IMR-90 (cell line): Measurements from ENCODE around the gene C1QTNF12. TPM values are rescaled to one million over a fixed set of nuclear protein-coding genes. Genes with fewer than 3 reads are reported as not detected.

Experiments
- ATAC-seq: fragments of 200-7000 bp; cut with Tn5 transposase; 2 replicates; pipeline ENCODE4 v1.9.1; 2020; ENCODE audit warnings: low read depth, mild to moderate bottlenecking, moderate library complexity
- BruUV-seq: library from RNA; stranded (reverse); fragments of 400-500 nt; replicated peaks from 2 replicates; lab custom pipeline; 2021; lab: Mats Ljungman, UMichigan
- CTCF ChIA-PET: fragments of 300-600 bp; formaldehyde crosslinking; extraction: SDS; loops from one replicate; lab custom pipeline; 2021; ENCODE audit warnings: antibody characterized with exemption; lab: Yijun Ruan, JAX
- POLR2A ChIA-PET: fragments of 300-600 bp; sonication (Branson Sonifier 250); formaldehyde crosslinking; loops from one replicate; lab custom pipeline; 2022; ENCODE audit warnings: antibody characterized with exemption; ENCODE audit not compliant: unreplicated experiment; lab: Charles Lee
- DNase-seq: peaks from one replicate; pipeline ENCODE4 v3.0.0; 2013
- H2AFZ ChIP-seq: replicated peaks from 2 replicates; pipeline ENCODE3; 2013; ENCODE audit warnings: low read length, mild to moderate bottlenecking; ENCODE audit not compliant: poor library complexity
- H2AK5ac ChIP-seq: 2 replicates; pipeline ENCODE4 v1.6.1; 2013; ENCODE audit warnings: low read depth, low read length, inconsistent platforms
- H2AK9ac ChIP-seq: replicated peaks from 2 replicates; pipeline ENCODE3; 2013; ENCODE audit warnings: mild to moderate bottlenecking, low read depth, low read length, moderate library complexity; ENCODE audit not compliant: poor library complexity
- H2BK120ac ChIP-seq: 2 replicates; pipeline ENCODE4 v1.6.1; 2013; ENCODE audit warnings: low read depth, low read length, inconsistent platforms
- H2BK15ac ChIP-seq: 3 replicates; pipeline ENCODE4 v1.6.1; 2013; ENCODE audit warnings: low read depth, low read length, inconsistent platforms
- H2BK20ac ChIP-seq: 2 replicates; pipeline ENCODE4 v1.6.1; 2013; ENCODE audit warnings: low read depth, mild to moderate bottlenecking, inconsistent platforms, low read length, moderate library complexity
- H2BK5ac ChIP-seq: 2 replicates; pipeline ENCODE4 v1.6.1; 2013; ENCODE audit warnings: mild to moderate bottlenecking, low read depth, low read length, inconsistent platforms; ENCODE audit not compliant: poor library complexity, severe bottlenecking
- H3K14ac ChIP-seq: replicated peaks from 2 replicates; pipeline ENCODE4 v1.6.1; 2013; ENCODE audit warnings: low read depth, low read length, inconsistent platforms
- H3K18ac ChIP-seq: 2 replicates; pipeline ENCODE4 v1.6.1; 2013; ENCODE audit warnings: low read depth, low read length, control low read depth
- H3K23ac ChIP-seq: 2 replicates; pipeline ENCODE4 v1.6.1; 2013; ENCODE audit warnings: low read depth, low read length, inconsistent platforms
- H3K27ac ChIP-seq: 2 replicates; pipeline ENCODE4 v1.5.1; 2013; ENCODE audit warnings: mild to moderate bottlenecking, control low read depth, low read length; ENCODE audit not compliant: insufficient read depth
- H3K27me3 ChIP-seq: 2 replicates; pipeline ENCODE4 v1.6.1; 2013; ENCODE audit warnings: low read length; ENCODE audit not compliant: control insufficient read depth, insufficient read depth
- H3K36me3 ChIP-seq: 2 replicates; pipeline ENCODE4 v1.6.1; 2013; ENCODE audit warnings: low read length, mixed read lengths; ENCODE audit not compliant: control insufficient read depth, insufficient read depth
- H3K4ac ChIP-seq: 2 replicates; pipeline ENCODE4 v1.6.1; 2013; ENCODE audit warnings: low read depth, low read length, inconsistent platforms
- H3K4me1 ChIP-seq: 2 replicates; pipeline ENCODE4 v1.6.1; 2013; ENCODE audit warnings: low read length, mixed read lengths; ENCODE audit not compliant: control insufficient read depth, insufficient read depth
- H3K4me2 ChIP-seq: 2 replicates; pipeline ENCODE4 v1.6.1; 2013; ENCODE audit warnings: low read depth, mild to moderate bottlenecking, control low read depth, low read length, moderate library complexity
- H3K4me3 ChIP-seq: 2 replicates; pipeline ENCODE4 v1.5.1; 2013; ENCODE audit warnings: low read depth, mild to moderate bottlenecking, control low read depth, low read length, moderate library complexity; ENCODE audit not compliant: insufficient read depth
- H3K56ac ChIP-seq: 2 replicates; pipeline ENCODE4 v1.6.1; 2013; ENCODE audit warnings: low read length, inconsistent platforms; ENCODE audit not compliant: insufficient read depth; ENCODE audit errors: extremely low read depth
- H3K79me1 ChIP-seq, 2 experiments: 2 replicates each; pipeline ENCODE4 v1.6.1; 2013; ENCODE audit warnings: low read length in 2 of 2, inconsistent platforms in 1 of 2, low read depth in 1 of 2
- H3K9ac ChIP-seq: 2 replicates; pipeline ENCODE4 v1.6.1; 2013; ENCODE audit warnings: low read depth, low read length, control low read depth
- H3K9me1 ChIP-seq: 2 replicates; pipeline ENCODE4 v1.6.1; 2013; ENCODE audit warnings: low read length, inconsistent platforms; ENCODE audit not compliant: insufficient read depth
- H3K9me3 ChIP-seq: 2 replicates; pipeline ENCODE4 v1.6.1; 2013; ENCODE audit warnings: low read length; ENCODE audit not compliant: control insufficient read depth, insufficient read depth
- H4K20me1 ChIP-seq: 2 replicates; pipeline ENCODE4 v1.6.1; 2013; ENCODE audit warnings: low read length, inconsistent platforms; ENCODE audit not compliant: insufficient read depth
- H4K5ac ChIP-seq: 2 replicates; pipeline ENCODE4 v1.6.1; 2013; ENCODE audit warnings: mild to moderate bottlenecking, low read depth, low read length, control low read depth
- H4K8ac ChIP-seq, 2 experiments: 2 replicates each; pipeline ENCODE4 v1.6.1; 2013; ENCODE audit warnings: low read depth in 2 of 2, low read length in 2 of 2, control low read depth in 1 of 2, inconsistent platforms in 1 of 2
- H4K91ac ChIP-seq: 2 replicates; pipeline ENCODE4 v1.6.1; 2013; ENCODE audit warnings: low read depth, low read length, inconsistent platforms; ENCODE audit not compliant: insufficient read depth
- CHD1 ChIP-seq: IDR thresholded peaks from 2 replicates; pipeline ENCODE4 v1.6.1; 2012; ENCODE audit warnings: low read depth, low read length, improper control_type of control experiment
- CTCF ChIP-seq: conservative IDR thresholded peaks from 2 replicates; pipeline ENCODE4 v1.5.1; 2012; ENCODE audit warnings: mild to moderate bottlenecking, low read depth, low read length, improper control_type of control experiment
- FOS ChIP-seq: fragments of 150-350 bp; IDR thresholded peaks from 2 replicates; pipeline ENCODE4 v1.6.1; 2016; ENCODE audit warnings: low read depth, low read length
- RCOR1 ChIP-seq: IDR thresholded peaks from 2 replicates; pipeline ENCODE4 v1.6.1; 2012; ENCODE audit warnings: mild to moderate bottlenecking, low read length, improper control_type of control experiment; ENCODE audit not compliant: insufficient replicate concordance
- RFX5 ChIP-seq: IDR thresholded peaks from 2 replicates; pipeline ENCODE4 v1.8.0; 2012; ENCODE audit warnings: low read depth, mild to moderate bottlenecking, low read length, moderate library complexity
- WGBS, 2 experiments: methylation state at CpG; one replicate each; pipeline versions ENCODE4 v1.1.5 to v1.1.7; 2013; ENCODE audit warnings: missing lambda C conversion rate in 2 of 2; ENCODE audit not compliant: insufficient read length in 1 of 2; ENCODE audit errors: extremely low coverage in 2 of 2; 5-methylcytosine and 5-hydroxymethylcytosine counted together
- dilution Hi-C: fragments of 300-500 bp; cut with HindIII; formaldehyde crosslinking; loops from one replicate; pipeline ENCODE4 v1.14.3; 2018; ENCODE audit warnings: low sequenced_read_pairs; ENCODE audit not compliant: unreplicated experiment
- in situ Hi-C: fragments of 300-500 bp; cut with MboI; formaldehyde crosslinking; loops from 3 replicates; pipeline ENCODE4 v1.14.3; 2019; ENCODE audit warnings: low sequenced_read_pairs, inconsistent platforms, mixed read lengths
- intact Hi-C: fragments of 100-400 bp; cut with micrococcal nuclease; formaldehyde crosslinking; loops from 2 replicates; pipeline ENCODE4 v1.10.0; 2022
- polyA plus RNA-seq, 3 experiments: library from polyadenylated mRNA; depleted of rRNA; stranded (reverse); fragments of >200 nt; gene quantifications; 2 replicates each; pipeline ENCODE4 v1.2.3, GENCODE V29; 2012; ENCODE audit warnings: low replicate concordance in 1 of 3
- total RNA-seq: library from RNA; depleted of rRNA; stranded (reverse); fragments of >200 nt; gene quantifications from 2 replicates; pipeline ENCODE4 v1.2.3, GENCODE V29; 2012

Gene C1QTNF12
- total and polyA plus RNA-seq, 2 of the 4 experiments (the other 2 are of a cell fraction), result 0.36 to 1.1 TPM

- no peak for TF ChIP-seq CTCF
Observed at GRCh38 chr1:1199141-1199960, 47.2 kb downstream of the C1QTNF12 start (continued).

DNA sequence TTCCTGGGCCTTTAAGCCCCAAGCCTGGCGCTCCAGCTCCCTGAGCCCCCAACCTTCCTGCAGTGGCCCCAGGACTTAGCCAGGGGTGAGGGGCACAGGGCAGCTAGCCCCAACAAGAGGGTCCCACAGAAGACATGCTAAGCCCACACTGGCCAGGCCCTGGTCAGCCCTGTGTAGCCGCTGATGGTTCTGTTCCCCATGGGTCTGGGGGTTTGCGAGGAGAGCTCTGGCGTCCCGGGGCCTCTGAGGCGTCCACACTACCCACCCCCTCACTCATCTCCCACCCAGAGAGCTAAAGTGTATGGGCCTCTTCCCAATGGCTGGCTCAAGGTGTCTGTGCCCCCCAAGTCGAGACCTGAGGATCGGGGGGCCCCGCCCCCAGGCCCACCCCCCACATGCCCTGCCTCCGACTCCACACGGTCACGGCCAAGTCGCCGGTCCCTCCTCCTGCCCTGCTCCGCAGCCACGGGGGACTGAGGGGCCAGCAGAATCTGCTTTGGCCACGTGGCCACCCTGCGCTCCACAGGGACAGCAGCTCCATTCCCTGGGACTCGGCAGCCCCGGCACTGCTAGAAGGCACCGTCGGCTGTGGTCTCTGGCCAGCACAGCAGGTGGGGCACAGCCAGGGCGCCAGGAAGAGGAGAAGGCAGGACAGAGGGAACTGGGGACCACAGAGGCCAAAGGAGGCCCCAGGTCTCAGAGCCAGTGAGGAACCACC is 47.9 kb downstream of the C1QTNF12 start:
- Histone ChIP-seq H3K14ac (no peak overlapping the region), H2BK15ac (no peak overlapping the region), H3K27ac (no peak overlapping the region), H3K9me3 (peaks cover 11% of the 10 kb centered on the region), H2AK5ac (no peak overlapping the region; the same call in 1 of the 2 replicates), H3K56ac (no peak overlapping the region), H4K91ac (no peak overlapping the region), H3K79me1 (no peaks in the 10 kb centered on the region), H3K23ac (no peak overlapping the region), H3K27me3 (no peaks in the 10 kb centered on the region; the same call in 1 of the 2 replicates), H2BK5ac (no peak overlapping the region), H2AK9ac (no peak overlapping the region), H3K18ac (no peak overlapping the region), H4K20me1 (no peaks in the 10 kb centered on the region), H2AFZ (no peak overlapping the region), H3K9me1 (no peaks in the 10 kb centered on the region), H3K4me3 (no peak overlapping the region), H3K9ac (no peak overlapping the region), H2BK120ac (no peak overlapping the region), H3K4me1 (no peaks in the 10 kb centered on the region), H3K36me3 (no peaks in the 10 kb centered on the region), H3K4me2 (no peak overlapping the region), H4K5ac (no peak overlapping the region), H3K4ac (no peak overlapping the region), H4K8ac (no peak overlapping the region), H2BK20ac (no peak overlapping the region)
- POLR2A ChIA-PET, result no interaction called here
- 85% methylated on average over 5 of the region's 23 CpGs; no CpG with 5 or more reads in 1 of the 2 experiments for WGBS, 2 experiments
- in situ Hi-C loops (no loop called here), dilution Hi-C loops (no loop called here), intact Hi-C loops (no loop called here)
- no TSS peak for BruUV-seq
- CTCF ChIA-PET, result no interaction called here
- ATAC-seq (no peak), DNase-seq (no peak)
- TF ChIP-seq FOS (no peak), CHD1 (no peak), RFX5 (no peak), RCOR1 (no peak)
